Pancreas (tissue), 10 donors: Measurements from ENCODE around the gene AUTS2. TPM values are rescaled to one million over a fixed set of nuclear protein-coding genes. Genes with fewer than 3 reads are reported as not detected.

Experiments used
- ATAC-seq, 4 donors: fragments of 200-7000 bp; cut with Tn5 transposase; one replicate each; pipeline versions ENCODE4 v1.8.0 to v1.9.1; 2020; ENCODE audit warnings: mild to moderate bottlenecking in 4 of 4, moderate library complexity in 4 of 4
- DNase-seq, 6 donors: peaks; one replicate each; pipeline ENCODE4 v3.0.0-alpha.2; 2020
- FAIRE-seq: peaks from 2 replicates; lab custom pipeline; 2012; peaks lifted over from hg19 to GRCh38; lab: Jason Lieb, UNC
- H3K27ac ChIP-seq, 4 donors: fragments of 200-600 bp; sonication (generic); 1 replicate in 3 of 4; 2 replicates in 1 of 4; pipeline versions ENCODE4 v1.5.0 to v1.8.0; 2020
- H3K27me3 ChIP-seq, 4 donors: fragments of 200-600 bp; one replicate each; pipeline ENCODE4 v1.8.0; 2021
- H3K36me3 ChIP-seq, 3 donors: fragments of 200-600 bp; sonication (generic) in 1 of 3; one replicate each; pipeline versions ENCODE4 v1.5.0 to v1.8.0; 2020 to 2021
- H3K4me1 ChIP-seq, 3 donors: fragments of 200-600 bp; one replicate each; pipeline ENCODE4 v1.8.0; 2021
- H3K4me3 ChIP-seq, 4 donors: fragments of 200-600 bp; sonication (generic) in 2 of 4; one replicate each; pipeline versions ENCODE4 v1.5.0 to v1.8.0; 2020 to 2021
- H3K9me3 ChIP-seq, 4 donors: fragments of 200-600 bp; one replicate each; pipeline ENCODE4 v1.8.0; 2021
- CTCF ChIP-seq, 4 donors: fragments of 200-600 bp; sonication (generic) in 3 of 4; IDR thresholded peaks; one replicate each; pipeline versions ENCODE4 v1.5.0 to v1.8.0; 2021; ENCODE audit warnings: antibody characterized with exemption in 4 of 4
- WGBS, 2 donors: extraction: QIAGEN DNeasy Blood & Tissue Kit; methylation state at CpG; one replicate each; pipeline ENCODE4 v1.1.7; 2013; 5-methylcytosine and 5-hydroxymethylcytosine counted together
- intact Hi-C, 3 donors: fragments of 100-400 bp; cut with DNase I; formaldehyde crosslinking; loops; one replicate each; pipeline versions ENCODE4 v1.11.1 to v1.14.2; 2022
- polyA plus RNA-seq, 2 donors: library from polyadenylated mRNA; stranded (reverse); fragments of 200-250 nt; gene quantifications; one replicate each; pipeline ENCODE4 v1.2.3, GENCODE V29; 2013
- total RNA-seq, 6 donors: library from RNA; stranded (reverse); fragmentation: NEBNext Ultra II Directional in 4 of 6; extraction: Animal tissue kit (Norgen Biotek cat#: 25700) in 4 of 6; gene quantifications; one replicate each; pipeline versions ENCODE4 v1.2.1 to v1.2.4, GENCODE V29; 2021 to 2023
- donor health status: healthy with polysubstance abuse.
- donor health status: DM: no; HTN: no; CAD: no; lungs with moderate emphysema.
- donor health status: DM: no; HTN: no; CAD: no.
- donor health status: control.
- donor health status: control.
- donor health status: Bipolar disorder and iron deficiency.
- donor health status: DM: yes; HTN: yes; CAD: no.
- donor health status: DM: no; HTN: no; CAD: no.
- donor health status: DM: no; HTN: no; CAD: no.
- donor health status: DM: yes; HTN: yes; CAD: no.

Gene AUTS2
- total and polyA plus RNA-seq, 8 donors = 5.8 to 16.8 (median 9.9) TPM

GRCh38 chr7:70481570-70482123 lies 883.4 kb downstream of the AUTS2 start:
- intact Hi-C loops = no loop called here
- H3K27me3 ChIP-seq = no peaks in the 10 kb centered on the region
- ATAC-seq (no peak), DNase-seq (no peak), FAIRE-seq (no peak)
- H3K9me3 ChIP-seq = no peaks in the 10 kb centered on the region
- no peaks in the 10 kb centered on the region for H3K36me3 ChIP-seq
- H3K4me1 ChIP-seq = no peaks in the 10 kb centered on the region
- no peak for TF ChIP-seq CTCF (IDR thresholded peaks at IDR 0.05)
- H3K4me3 ChIP-seq = no peak overlapping the region
- 57 to 67% methylated on average over 8 of the region's 8 CpGs for WGBS, 2 donors
- no peak overlapping the region for H3K27ac ChIP-seq

GRCh38 chr7:70484255-70484654 lies 886.0 kb downstream of the AUTS2 start:
- ATAC-seq (no peak), FAIRE-seq (no peak), DNase-seq (no peak)
- 66 to 89% methylated on average over 3 of the region's 3 CpGs for WGBS, 2 donors
- intact Hi-C loops = no loop called here
- H3K9me3 ChIP-seq = no peaks in the 10 kb centered on the region
- no peaks in the 10 kb centered on the region for H3K4me1 ChIP-seq
- H3K36me3 ChIP-seq = no peaks in the 10 kb centered on the region
- no peak for TF ChIP-seq CTCF (IDR thresholded peaks at IDR 0.05)
- no peak overlapping the region for H3K4me3 ChIP-seq
- no peaks in the 10 kb centered on the region for H3K27me3 ChIP-seq
- H3K27ac ChIP-seq = no peak overlapping the region

- intact Hi-C loops = no loop called here
- no peak overlapping the region for H3K27ac ChIP-seq
Measured at GRCh38 chr7:70486977-70487376, 888.7 kb downstream of the AUTS2 start.

GRCh38 chr7:70487428-70487827 lies 889.2 kb downstream of the AUTS2 start:
- H3K36me3 ChIP-seq = no peaks in the 10 kb centered on the region
- 90 to 91% methylated on average over 10 of the region's 10 CpGs for WGBS, 2 donors
- no peak overlapping the region for H3K27ac ChIP-seq
- FAIRE-seq (no peak), DNase-seq (no peak), ATAC-seq (no peak)
- intact Hi-C loops = no loop called here
- no peak for TF ChIP-seq CTCF (IDR thresholded peaks at IDR 0.05)
- no peaks in the 10 kb centered on the region for H3K27me3 ChIP-seq
- H3K9me3 ChIP-seq = no peaks in the 10 kb centered on the region
- H3K4me3 ChIP-seq = no peak overlapping the region
- H3K4me1 ChIP-seq = no peaks in the 10 kb centered on the region

More at GRCh38 chr7:70486977-70487376, 888.7 kb downstream of the AUTS2 start:
- no peaks in the 10 kb centered on the region for H3K27me3 ChIP-seq
- WGBS, 2 donors = 93 to 97% methylated on average over 7 of the region's 7 CpGs
- no peaks in the 10 kb centered on the region for H3K9me3 ChIP-seq
- no peak for DNase-seq
- H3K4me3 ChIP-seq = no peak overlapping the region
- no peak for TF ChIP-seq CTCF (IDR thresholded peaks at IDR 0.05)
- no peaks in the 10 kb centered on the region for H3K36me3 ChIP-seq
- no peak for FAIRE-seq
- ATAC-seq = no peak
- H3K4me1 ChIP-seq = no peaks in the 10 kb centered on the region

- WGBS, 2 donors = 94 to 98% methylated on average over 13 of the region's 13 CpGs
- Histone ChIP-seq H3K27me3 (no peaks in the 10 kb centered on the region), H3K36me3 (no peaks in the 10 kb centered on the region), H3K4me3 (no peak overlapping the region), H3K27ac (no peak overlapping the region), H3K4me1 (no peaks in the 10 kb centered on the region), H3K9me3 (no peaks in the 10 kb centered on the region)
- FAIRE-seq (no peak), ATAC-seq (no peak), DNase-seq (no peak)
- intact Hi-C loops = no loop called here
- no peak for TF ChIP-seq CTCF (IDR thresholded peaks at IDR 0.05)
Measured at GRCh38 chr7:70487886-70488285, 889.6 kb downstream of the AUTS2 start.
